ENCODE results near the gene HOXD13.

The HOXD13 gene

DNA sequence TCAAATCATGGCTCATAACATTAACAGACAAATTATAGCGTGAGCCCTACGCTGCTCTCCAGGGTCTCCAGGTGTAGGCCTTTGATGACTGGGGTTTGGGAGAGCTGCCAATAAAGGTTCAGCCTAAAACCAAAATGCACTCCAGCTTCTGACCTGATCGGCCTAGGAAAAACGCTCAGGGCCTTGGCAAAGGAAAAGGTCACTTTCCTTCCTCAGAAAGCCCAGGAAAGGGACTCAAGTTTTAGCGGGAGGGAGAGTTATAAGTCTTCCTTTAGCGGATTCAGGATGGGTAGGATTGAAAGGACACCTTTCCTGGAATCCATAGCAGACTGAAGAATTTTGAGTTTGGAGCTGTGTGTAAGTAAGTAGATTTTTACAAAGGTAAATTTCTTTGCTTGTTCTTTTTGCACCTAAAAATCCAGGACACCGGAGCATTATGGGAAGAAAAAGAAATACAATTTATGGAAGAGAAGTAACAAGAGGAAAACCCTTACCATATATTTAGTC lies 17.5 kb upstream of the HOXD13 start:
- Histone ChIP-seq H3K4me1 (ENCODE audit: control insufficient read depth, insufficient read depth, low read length) (peaks cover 3% of the 10 kb centered on the region), H3K27me3 (ENCODE audit: control insufficient read depth, insufficient read depth, low read length) (peaks cover 98% of the 10 kb centered on the region), H3K9ac (ENCODE audit: low read depth, low read length) (no peak overlapping the region), H3K9me3 (ENCODE audit: control insufficient read depth, insufficient read depth, low read length) (no peaks in the 10 kb centered on the region), H3K36me3 (ENCODE audit: control insufficient read depth, insufficient read depth, low read length) (no peaks in the 10 kb centered on the region), H3K4me3 (ENCODE audit: low read depth, low read length) (peak overlapping the region; percentile 1)

DNA sequence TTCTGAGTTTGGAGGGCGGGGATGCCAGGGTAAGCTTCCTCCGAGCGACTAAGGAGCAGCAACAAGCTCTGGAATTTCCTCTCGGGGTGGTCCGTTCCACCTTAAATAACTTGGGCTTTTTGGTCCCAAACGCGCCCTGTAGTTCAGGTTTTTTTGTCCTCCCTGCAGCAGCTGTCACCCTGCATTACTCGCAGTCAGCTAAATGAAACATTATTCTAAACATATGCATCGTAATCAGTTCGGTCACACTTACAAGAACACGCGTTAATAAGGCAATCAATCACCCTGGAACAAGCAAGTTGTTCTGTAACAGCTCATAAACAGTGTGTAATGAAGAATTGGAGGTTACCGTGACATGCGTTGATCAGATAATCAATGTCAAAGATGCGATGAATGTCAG lies 17.0 kb upstream of the HOXD13 start:
- H3K9ac ChIP-seq (ENCODE audit: low read depth, low read length), result no peak overlapping the region
- peaks cover 3% of the 10 kb centered on the region for H3K4me1 ChIP-seq (ENCODE audit: control insufficient read depth, insufficient read depth, low read length)
- H3K4me3 ChIP-seq (ENCODE audit: low read depth, low read length), result peak overlapping the region; percentile 1
- no peaks in the 10 kb centered on the region for H3K36me3 ChIP-seq (ENCODE audit: control insufficient read depth, insufficient read depth, low read length)
- peaks cover 95% of the 10 kb centered on the region for H3K27me3 ChIP-seq (ENCODE audit: control insufficient read depth, insufficient read depth, low read length)
- H3K9me3 ChIP-seq (ENCODE audit: control insufficient read depth, insufficient read depth, low read length), result no peaks in the 10 kb centered on the region

DNA sequence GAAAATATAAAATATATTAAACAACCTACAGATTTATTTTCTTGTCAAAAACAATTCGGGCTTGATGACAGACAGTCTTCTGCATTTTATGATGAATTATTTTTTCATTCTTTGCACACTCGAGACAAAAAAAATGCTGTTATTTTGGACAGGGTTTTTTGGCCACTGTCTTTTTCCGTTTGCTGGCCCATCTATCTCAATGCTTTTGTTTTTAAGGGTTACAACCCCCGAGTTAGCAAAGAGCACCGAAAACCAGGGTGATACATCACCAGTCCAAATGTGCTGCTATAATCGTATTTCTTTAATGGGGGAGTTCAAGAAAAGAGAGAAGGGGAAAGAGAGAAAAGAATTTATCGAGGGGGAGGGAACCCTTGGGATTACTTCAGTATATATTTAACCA lies 16.5 kb upstream of the HOXD13 start:
- Histone ChIP-seq H3K9ac (ENCODE audit: low read depth, low read length) (no peak overlapping the region), H3K27me3 (ENCODE audit: control insufficient read depth, insufficient read depth, low read length) (peaks cover 95% of the 10 kb centered on the region), H3K36me3 (ENCODE audit: control insufficient read depth, insufficient read depth, low read length) (no peaks in the 10 kb centered on the region)

DNA sequence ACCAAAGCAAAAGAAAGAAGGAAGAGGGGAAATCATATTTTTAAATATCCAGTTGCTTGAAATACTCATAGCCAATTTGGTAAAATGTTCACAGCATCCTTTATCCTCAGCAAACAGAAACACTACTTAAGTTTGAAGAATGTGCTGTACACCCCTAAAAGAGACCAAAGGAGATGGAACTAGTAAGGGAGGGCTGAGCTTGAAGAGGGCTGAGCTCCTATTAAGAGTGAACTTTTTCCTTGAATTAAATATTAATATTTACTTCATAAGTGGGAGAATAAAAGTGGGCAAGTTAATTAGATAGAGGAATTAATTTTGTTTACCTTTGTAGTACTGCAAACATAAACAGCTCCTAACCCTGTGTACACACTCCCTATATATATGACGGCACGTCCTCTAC lies 15.7 kb upstream of the HOXD13 start:
- peaks cover 3% of the 10 kb centered on the region for H3K4me1 ChIP-seq (ENCODE audit: control insufficient read depth, insufficient read depth, low read length)
- H3K9ac ChIP-seq (ENCODE audit: low read depth, low read length), result no peak overlapping the region
- no peak overlapping the region for H3K4me3 ChIP-seq (ENCODE audit: low read depth, low read length)
- no peaks in the 10 kb centered on the region for H3K9me3 ChIP-seq (ENCODE audit: control insufficient read depth, insufficient read depth, low read length)
- no peaks in the 10 kb centered on the region for H3K36me3 ChIP-seq (ENCODE audit: control insufficient read depth, insufficient read depth, low read length)
- H3K27me3 ChIP-seq (ENCODE audit: control insufficient read depth, insufficient read depth, low read length), result peaks cover 95% of the 10 kb centered on the region

More for the DNA sequence above, 16.5 kb upstream of the HOXD13 start:
- no peak overlapping the region for H3K4me3 ChIP-seq (ENCODE audit: low read depth, low read length)
- H3K4me1 ChIP-seq (ENCODE audit: control insufficient read depth, insufficient read depth, low read length), result peaks cover 3% of the 10 kb centered on the region
- H3K9me3 ChIP-seq (ENCODE audit: control insufficient read depth, insufficient read depth, low read length), result no peaks in the 10 kb centered on the region

DNA sequence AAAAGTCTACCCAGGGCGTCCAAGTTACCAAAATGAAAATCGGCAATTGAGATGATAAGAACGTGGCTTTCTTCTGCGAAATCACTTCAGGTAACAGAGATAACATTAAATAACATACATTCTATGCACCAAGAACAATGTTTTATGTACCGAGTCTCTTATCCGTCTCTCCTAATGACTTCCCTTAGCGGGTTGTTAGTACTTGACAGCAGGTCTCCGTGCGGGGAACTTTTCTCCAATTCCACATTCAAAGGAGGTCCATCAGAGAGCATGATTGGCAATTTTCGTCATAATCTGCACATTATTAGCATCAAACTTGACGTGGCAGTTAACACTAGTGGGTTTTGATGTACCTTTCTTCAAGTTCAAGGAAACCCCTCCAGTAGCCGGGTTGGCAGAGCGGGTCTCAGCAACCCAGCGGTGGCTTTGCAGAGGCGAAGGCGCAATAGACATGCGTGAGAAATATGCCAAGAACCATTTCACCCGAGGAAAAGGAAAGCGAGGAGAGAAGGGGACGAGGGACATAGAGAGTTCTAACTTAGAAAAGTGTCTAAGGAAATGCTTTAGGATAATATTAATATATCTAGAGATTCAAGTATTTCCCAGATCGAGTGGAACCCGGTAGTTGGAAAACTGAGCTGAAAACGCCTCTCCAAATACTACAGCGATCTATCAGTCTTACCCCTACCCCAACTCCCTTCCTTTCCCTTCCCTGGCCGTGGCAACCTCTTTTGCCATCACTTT lies 13.8 kb upstream of the HOXD13 start:
- H3K36me3 ChIP-seq (ENCODE audit: control insufficient read depth, insufficient read depth, low read length), result no peaks in the 10 kb centered on the region
- H3K9me3 ChIP-seq (ENCODE audit: control insufficient read depth, insufficient read depth, low read length), result no peaks in the 10 kb centered on the region
- H3K4me3 ChIP-seq (ENCODE audit: low read depth, low read length), result peak overlapping the region; percentile 36
- peaks cover 95% of the 10 kb centered on the region for H3K27me3 ChIP-seq (ENCODE audit: control insufficient read depth, insufficient read depth, low read length)
- no peak overlapping the region for H3K9ac ChIP-seq (ENCODE audit: low read depth, low read length)
- peaks cover 3% of the 10 kb centered on the region for H3K4me1 ChIP-seq (ENCODE audit: control insufficient read depth, insufficient read depth, low read length)

DNA sequence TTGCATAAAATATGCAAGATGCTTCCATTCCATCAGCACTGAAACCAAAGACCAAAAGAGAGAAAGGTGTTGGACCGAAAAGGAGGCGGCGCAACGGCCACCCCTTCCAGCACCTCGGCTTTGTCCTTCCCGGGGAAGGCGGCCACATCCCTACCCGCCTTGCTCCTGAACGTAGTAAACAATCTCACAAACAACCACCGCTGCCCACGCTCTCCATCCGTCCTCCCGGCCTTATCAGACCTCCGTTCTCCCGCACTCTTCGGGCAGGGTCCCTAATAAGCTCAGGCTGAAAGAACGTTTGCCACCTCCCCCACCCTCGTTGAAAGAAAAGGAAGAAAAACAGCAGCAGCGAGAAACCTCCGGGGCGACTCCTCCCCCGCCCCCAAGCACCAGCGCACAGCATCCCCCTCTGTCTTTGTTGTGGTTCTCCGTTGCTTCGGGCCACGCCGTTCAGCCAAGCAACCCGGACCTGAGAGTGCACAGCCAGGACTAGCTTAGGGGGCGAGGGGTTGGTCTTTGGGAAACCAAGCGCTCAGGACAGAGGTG lies 13.2 kb upstream of the HOXD13 start:
- H3K4me1 ChIP-seq (ENCODE audit: control insufficient read depth, insufficient read depth, low read length), result peaks cover 3% of the 10 kb centered on the region
- peaks cover 95% of the 10 kb centered on the region for H3K27me3 ChIP-seq (ENCODE audit: control insufficient read depth, insufficient read depth, low read length)
- no peak overlapping the region for H3K9ac ChIP-seq (ENCODE audit: low read depth, low read length)
- no peaks in the 10 kb centered on the region for H3K9me3 ChIP-seq (ENCODE audit: control insufficient read depth, insufficient read depth, low read length)
- H3K4me3 ChIP-seq (ENCODE audit: low read depth, low read length), result peak overlapping the region; percentile 36
- H3K36me3 ChIP-seq (ENCODE audit: control insufficient read depth, insufficient read depth, low read length), result no peaks in the 10 kb centered on the region

DNA sequence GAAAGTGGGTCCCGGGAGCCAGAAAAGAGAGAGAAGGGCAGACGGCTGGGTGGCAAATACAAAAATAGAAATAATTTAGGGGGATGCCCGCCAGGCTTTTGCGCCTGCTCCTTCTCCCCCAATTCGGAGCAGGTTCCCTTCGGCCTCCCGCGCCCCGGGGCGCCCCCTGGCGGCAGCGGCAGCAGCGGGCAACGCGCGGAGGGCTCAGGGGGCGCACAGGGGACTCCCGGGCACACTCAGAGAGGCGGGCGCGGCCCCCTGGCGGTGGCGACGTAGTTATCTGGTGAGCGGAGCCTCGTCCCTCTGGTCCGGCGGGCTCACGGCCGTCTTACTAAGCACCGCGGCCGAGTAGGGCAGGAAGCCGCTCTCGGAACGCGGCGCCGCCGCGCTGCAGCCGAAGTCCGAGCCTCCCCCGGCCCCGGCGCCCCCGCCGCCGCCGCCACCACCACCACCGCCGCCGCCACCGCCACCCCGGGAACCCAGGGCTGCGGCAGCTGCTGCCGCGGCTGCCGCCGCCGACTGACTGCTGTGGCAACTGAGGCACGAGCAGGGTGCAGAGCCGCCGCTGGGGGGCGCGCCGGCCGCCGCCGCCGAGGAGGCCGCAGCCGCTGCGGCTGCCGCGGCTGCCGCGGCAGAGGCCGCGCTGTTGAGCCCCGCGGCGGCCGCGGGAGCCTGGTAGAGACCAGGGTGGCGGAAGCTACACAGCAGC lies 12.5 kb upstream of the HOXD13 start:
- Histone ChIP-seq H3K9me3 (ENCODE audit: control insufficient read depth, insufficient read depth, low read length) (no peaks in the 10 kb centered on the region), H3K4me3 (ENCODE audit: low read depth, low read length) (peak overlapping the region; percentile 43), H3K27me3 (ENCODE audit: control insufficient read depth, insufficient read depth, low read length) (peaks cover 95% of the 10 kb centered on the region), H3K36me3 (ENCODE audit: control insufficient read depth, insufficient read depth, low read length) (no peaks in the 10 kb centered on the region), H3K9ac (ENCODE audit: low read depth, low read length) (no peak overlapping the region), H3K4me1 (ENCODE audit: control insufficient read depth, insufficient read depth, low read length) (peaks cover 3% of the 10 kb centered on the region)

DNA sequence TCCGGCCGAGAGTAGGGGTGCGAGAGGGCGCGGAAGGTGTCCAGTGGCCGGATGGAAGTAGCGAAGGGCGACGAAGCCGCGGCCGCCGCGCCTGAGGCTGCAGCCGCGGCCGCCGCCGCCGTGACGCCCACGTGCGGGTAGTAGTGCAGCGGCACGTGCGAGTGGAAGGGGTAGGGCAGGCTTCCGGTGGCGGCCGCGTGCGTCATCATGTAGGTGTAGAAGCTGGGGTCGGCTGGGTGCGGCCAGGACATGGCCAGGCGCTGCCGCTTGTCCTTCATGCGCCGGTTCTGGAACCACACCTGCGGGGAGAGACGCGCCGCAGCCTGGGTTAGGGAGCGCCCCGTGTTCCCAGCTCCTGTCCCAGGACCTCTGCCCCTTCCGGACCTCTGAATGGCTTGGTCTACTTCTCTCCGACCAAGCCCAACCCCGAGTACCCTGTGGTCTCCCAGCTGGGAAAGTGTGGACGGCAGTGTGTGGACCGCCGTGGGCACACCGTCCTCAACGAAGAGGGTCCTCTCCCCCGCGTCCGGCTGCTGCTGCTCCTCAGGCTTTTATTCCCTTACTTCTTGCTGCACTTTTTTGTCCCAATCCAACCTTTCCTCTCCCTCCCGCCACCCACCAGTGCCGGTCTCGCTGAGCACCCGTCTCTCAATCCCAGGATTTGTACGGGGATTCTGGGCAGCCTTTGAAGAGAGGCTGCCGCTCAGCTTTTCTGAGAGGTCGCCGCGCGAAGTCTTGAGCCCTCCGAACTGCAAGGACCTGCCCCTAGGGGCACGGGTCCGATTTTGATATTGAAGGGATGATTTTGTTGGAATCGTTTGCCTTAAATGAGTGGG lies 11.8 kb upstream of the HOXD13 start:
- Histone ChIP-seq H3K36me3 (ENCODE audit: control insufficient read depth, insufficient read depth, low read length) (no peaks in the 10 kb centered on the region), H3K4me1 (ENCODE audit: control insufficient read depth, insufficient read depth, low read length) (peaks cover 3% of the 10 kb centered on the region), H3K27me3 (ENCODE audit: control insufficient read depth, insufficient read depth, low read length) (peaks cover 95% of the 10 kb centered on the region), H3K9ac (ENCODE audit: low read depth, low read length) (no peak overlapping the region), H3K4me3 (ENCODE audit: low read depth, low read length) (peak overlapping the region; percentile 43), H3K9me3 (ENCODE audit: control insufficient read depth, insufficient read depth, low read length) (no peaks in the 10 kb centered on the region)

DNA sequence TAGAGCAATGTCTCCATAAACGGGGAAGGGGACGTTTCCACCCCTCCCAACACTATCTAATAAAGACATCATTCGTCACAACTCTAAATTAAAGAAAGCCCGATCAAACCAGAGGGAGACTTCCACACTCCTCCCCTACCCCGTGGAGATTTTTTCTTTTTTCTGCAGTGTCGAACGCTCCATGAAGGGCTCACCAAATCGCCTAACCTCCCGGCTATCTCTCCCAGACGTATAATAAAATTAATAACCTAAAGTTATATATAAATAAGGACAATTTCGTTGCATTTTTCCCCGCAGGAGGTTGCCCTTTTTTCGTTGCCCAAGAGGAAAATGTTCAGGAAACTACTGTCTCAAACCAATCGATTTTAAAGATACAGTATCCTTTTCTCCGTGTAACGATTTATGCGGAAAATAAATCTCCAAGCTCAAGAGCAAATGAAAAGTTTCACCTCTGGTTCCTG lies 11.1 kb upstream of the HOXD13 start:
- no peak overlapping the region for H3K9ac ChIP-seq (ENCODE audit: low read depth, low read length)
- H3K36me3 ChIP-seq (ENCODE audit: control insufficient read depth, insufficient read depth, low read length), result no peaks in the 10 kb centered on the region
- peaks cover 3% of the 10 kb centered on the region for H3K4me1 ChIP-seq (ENCODE audit: control insufficient read depth, insufficient read depth, low read length)
- peak overlapping the region; percentile 43 for H3K4me3 ChIP-seq (ENCODE audit: low read depth, low read length)
- H3K27me3 ChIP-seq (ENCODE audit: control insufficient read depth, insufficient read depth, low read length), result peaks cover 95% of the 10 kb centered on the region
- no peaks in the 10 kb centered on the region for H3K9me3 ChIP-seq (ENCODE audit: control insufficient read depth, insufficient read depth, low read length)

DNA sequence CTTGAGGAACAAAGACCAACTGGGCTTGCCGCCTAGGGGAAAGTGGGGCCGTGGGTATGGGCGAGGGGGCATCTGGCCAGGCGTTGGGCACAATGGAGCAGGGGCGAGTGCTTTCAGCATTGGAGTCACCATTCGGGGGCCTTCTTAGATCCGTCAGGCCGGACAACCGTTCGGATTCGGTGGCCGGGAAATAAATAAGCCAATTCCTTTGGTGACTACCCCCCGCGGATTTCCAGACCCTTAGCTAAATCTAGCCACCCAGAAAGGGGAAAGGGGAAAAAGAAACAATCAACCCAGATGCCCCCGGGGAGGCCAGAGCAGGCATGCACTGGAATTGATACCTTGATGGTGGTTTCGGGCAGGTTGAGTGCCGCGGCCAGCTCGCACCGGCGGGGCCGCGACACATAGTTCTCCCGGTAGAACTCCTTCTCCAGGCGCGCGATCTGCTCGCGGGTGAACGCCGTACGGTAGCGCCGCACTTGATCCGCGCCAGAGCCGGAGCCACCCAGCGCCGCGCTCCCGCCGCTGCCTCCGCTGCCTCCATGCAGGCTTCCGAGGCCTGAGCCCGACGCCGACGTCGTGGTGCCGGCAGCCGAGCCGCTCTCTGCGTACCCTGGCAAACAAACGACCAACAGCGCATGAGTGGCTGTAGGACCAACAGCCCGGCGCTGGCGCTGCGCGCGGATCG lies 10.5 kb upstream of the HOXD13 start:
- Histone ChIP-seq H3K27me3 (ENCODE audit: control insufficient read depth, insufficient read depth, low read length) (peaks cover 95% of the 10 kb centered on the region), H3K36me3 (ENCODE audit: control insufficient read depth, insufficient read depth, low read length) (no peaks in the 10 kb centered on the region), H3K9me3 (ENCODE audit: control insufficient read depth, insufficient read depth, low read length) (no peaks in the 10 kb centered on the region), H3K4me3 (ENCODE audit: low read depth, low read length) (peak overlapping the region; percentile 18), H3K9ac (ENCODE audit: low read depth, low read length) (no peak overlapping the region), H3K4me1 (ENCODE audit: control insufficient read depth, insufficient read depth, low read length) (peaks cover 3% of the 10 kb centered on the region)

DNA sequence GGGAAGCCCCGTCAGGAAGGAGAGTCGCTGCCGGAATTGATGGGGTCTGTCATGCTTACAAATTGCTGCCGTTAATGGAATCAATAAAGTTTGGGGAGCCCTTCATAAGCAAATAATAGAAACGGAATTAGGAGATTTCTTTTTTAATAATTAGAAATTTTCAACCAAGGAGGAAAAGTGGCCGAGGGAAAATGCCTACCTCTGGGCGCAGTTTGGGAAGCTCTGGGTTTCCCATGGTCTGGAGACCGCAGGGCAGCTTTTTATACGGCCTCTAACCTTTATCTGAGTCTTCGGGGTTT lies 10.0 kb upstream of the HOXD13 start:
- H3K4me3 ChIP-seq (ENCODE audit: low read depth, low read length), result peak overlapping the region; percentile 18
- peaks cover 95% of the 10 kb centered on the region for H3K27me3 ChIP-seq (ENCODE audit: control insufficient read depth, insufficient read depth, low read length)
- no peak overlapping the region for H3K9ac ChIP-seq (ENCODE audit: low read depth, low read length)
- no peaks in the 10 kb centered on the region for H3K36me3 ChIP-seq (ENCODE audit: control insufficient read depth, insufficient read depth, low read length)
- no peaks in the 10 kb centered on the region for H3K9me3 ChIP-seq (ENCODE audit: control insufficient read depth, insufficient read depth, low read length)
- peaks cover 3% of the 10 kb centered on the region for H3K4me1 ChIP-seq (ENCODE audit: control insufficient read depth, insufficient read depth, low read length)

Measured in iPS-15b (cell line).